Transverse colon (tissue), 4 donors: Measurements from ENCODE around the gene DDTL. TPM values are rescaled to one million over a fixed set of nuclear protein-coding genes. Genes with fewer than 3 reads are reported as not detected.
"Not testable (repeated sequence)": the region's sequence is repeated elsewhere in the genome, so short reads cannot be mapped to it uniquely, and the experiment has no call there.

Experiments
- DNase-seq: peaks from one replicate; pipeline ENCODE4 v3.0.0-alpha.2; 2019
- H3K27ac ChIP-seq, 4 donors: fragments of 200-600 bp; sonication (generic); 2 replicates each; pipeline ENCODE4 v1.5.1; 2016 to 2018; ENCODE audit warnings: inconsistent platforms in 4 of 4
- H3K27me3 ChIP-seq: fragments of 200-600 bp; sonication (generic); 2 replicates; pipeline ENCODE4 v1.5.1; 2017; ENCODE audit warnings: inconsistent platforms
- H3K36me3 ChIP-seq, 4 donors: fragments of 200-600 bp; sonication (generic); 2 replicates each; pipeline ENCODE4 v1.5.1; 2017 to 2019; ENCODE audit warnings: inconsistent platforms in 4 of 4
- H3K4me1 ChIP-seq, 4 donors: fragments of 200-600 bp; sonication (generic); 2 replicates each; pipeline ENCODE4 v1.5.1; 2017 to 2020; ENCODE audit warnings: inconsistent platforms in 4 of 4
- H3K4me3 ChIP-seq, 4 donors: fragments of 200-600 bp; sonication (generic); 1 replicate in 1 of 4; 2 replicates in 3 of 4; pipeline versions ENCODE4 v1.5.1 to v1.6.1; 2017 to 2019; ENCODE audit warnings: inconsistent platforms in 4 of 4
- H3K9me3 ChIP-seq, 2 donors: fragments of 200-600 bp; sonication (generic); 2 replicates each; pipeline ENCODE4 v1.5.1; 2017 to 2019; ENCODE audit warnings: inconsistent platforms in 2 of 2
- CTCF ChIP-seq, 5 experiments: fragments of 200-600 bp in 3 of 5; fragments of 450-650 bp in 2 of 5; sonication (generic) in 3 of 5; IDR thresholded peaks; 1 replicate in 2 of 5; 2 replicates in 3 of 5; pipeline ENCODE4 v1.5.1; 2016 to 2017; ENCODE audit warnings: antibody characterized with exemption in 5 of 5, inconsistent platforms in 3 of 5, mild to moderate bottlenecking in 2 of 5, moderate library complexity in 1 of 5
- EP300 ChIP-seq: sonication (generic); formaldehyde crosslinking; IDR thresholded peaks from one replicate; pipeline ENCODE4 v1.6.1; 2017; ENCODE audit warnings: antibody characterized with exemption, low read depth
- POLR2A ChIP-seq: fragments of 450-650 bp; IDR thresholded peaks from one replicate; pipeline ENCODE4 v1.6.1; 2016; ENCODE audit warnings: antibody characterized with exemption, mild to moderate bottlenecking, moderate library complexity
- POLR2AphosphoS5 ChIP-seq, 3 donors: sonication (generic); formaldehyde crosslinking; IDR thresholded peaks; one replicate each; pipeline ENCODE4 v1.6.1; 2016; ENCODE audit warnings: antibody characterized with exemption in 3 of 3
- WGBS, 2 donors: methylation state at CpG; one replicate each; pipeline ENCODE4 v1.1.5; 2018; ENCODE audit warnings: low coverage in 1 of 2; 5-methylcytosine and 5-hydroxymethylcytosine counted together
- in situ Hi-C, 4 donors: fragments of 200-750 bp; cut with MboI; loops; one replicate each; pipeline versions ENCODE4 v1.15.0 to v1.15.1; 2017; ENCODE audit warnings: low sequenced_read_pairs in 3 of 4, low pct_ligation_motif_present in 1 of 4, low pct_unique_long_range_greater_than_20kb in 1 of 4
- intact Hi-C: fragments of 100-400 bp; cut with DNase I; formaldehyde crosslinking; loops from one replicate; pipeline ENCODE4 v1.15.1; 2023; ENCODE audit warnings: low total_unique reads
- total RNA-seq, 4 donors: library from RNA; depleted of rRNA; stranded (reverse); fragments of >200 nt; gene quantifications; one replicate each; pipeline ENCODE4 v1.1.0, GENCODE V29; 2016

The DDTL gene
- total RNA-seq, 4 donors from 2014 or later = 1.5 to 1.8 TPM; not detected in 2

- 60 to 79% methylated on average over 3 of the region's 3 CpGs for WGBS, 2 donors
- no peak for DNase-seq
- Histone ChIP-seq H3K27me3 (no peaks in the 10 kb centered on the region), H3K9me3 (no peaks in the 10 kb centered on the region), H3K4me1 (no peaks in the 10 kb centered on the region), H3K27ac (no peak overlapping the region), H3K4me3 (no peak overlapping the region), H3K36me3 (no peaks in the 10 kb centered on the region)
- intact Hi-C loops = no loop called here
- in situ Hi-C loops = no loop called here
- TF ChIP-seq POLR2AphosphoS5 (IDR thresholded peaks at IDR 0.05) = no peak
- no peak for TF ChIP-seq POLR2A
- TF ChIP-seq CTCF (IDR thresholded peaks at IDR 0.05) = no peak
- TF ChIP-seq EP300 = no peak
Observed at GRCh38 chr22:23997092-23997491, 30.4 kb downstream of the DDTL start.

GRCh38 chr22:23999779-24000178 lies 33.1 kb downstream of the DDTL start:
- H3K36me3 ChIP-seq, H3K4me3 ChIP-seq, H3K4me1 ChIP-seq, intact Hi-C loops, DNase-seq, H3K9me3 ChIP-seq, H3K27ac ChIP-seq, H3K27me3 ChIP-seq, in situ Hi-C loops: not testable (repeated sequence)
- 40 to 81% methylated on average over 1 to 7 of the region's 7 CpGs for WGBS, 2 donors

- DNase-seq = no peak
- Histone ChIP-seq H3K9me3 (no peaks in the 10 kb centered on the region), H3K4me3 (no peak overlapping the region), H3K4me1 (no peaks in the 10 kb centered on the region), H3K27ac (no peak overlapping the region), H3K36me3 (no peaks in the 10 kb centered on the region), H3K27me3 (no peaks in the 10 kb centered on the region)
- 86% methylated on average over 9 of the region's 9 CpGs; no CpG with 5 or more reads in 1 of the 2 donors for WGBS, 2 donors
- in situ Hi-C loops (no loop called here), intact Hi-C loops (no loop called here)
- no peak for TF ChIP-seq POLR2AphosphoS5 (IDR thresholded peaks at IDR 0.05)
- TF ChIP-seq POLR2A = no peak
- TF ChIP-seq CTCF (IDR thresholded peaks at IDR 0.05) = no peak
- TF ChIP-seq EP300 = no peak
Observed at GRCh38 chr22:24001314-24001713, 34.6 kb downstream of the DDTL start.

GRCh38 chr22:24002272-24002671 lies 35.6 kb downstream of the DDTL start:
- Histone ChIP-seq H3K4me3 (no peak overlapping the region), H3K27ac (no peak overlapping the region), H3K36me3 (no peaks in the 10 kb centered on the region), H3K4me1 (no peaks in the 10 kb centered on the region), H3K27me3 (no peaks in the 10 kb centered on the region), H3K9me3 (no peaks in the 10 kb centered on the region)
- in situ Hi-C loops (no loop called here), intact Hi-C loops (no loop called here)
- 86% methylated on average over 10 of the region's 10 CpGs; no CpG with 5 or more reads in 1 of the 2 donors for WGBS, 2 donors
- TF ChIP-seq EP300 = no peak
- no peak for TF ChIP-seq POLR2AphosphoS5 (IDR thresholded peaks at IDR 0.05)
- TF ChIP-seq CTCF (IDR thresholded peaks at IDR 0.05) = no peak
- no peak for TF ChIP-seq POLR2A
- DNase-seq = no peak

GRCh38 chr22:24002851-24003250 lies 36.2 kb downstream of the DDTL start:
- WGBS, 2 donors = 57 to 58% methylated on average over 2 to 5 of the region's 5 CpGs
- in situ Hi-C loops = no loop called here
- intact Hi-C loops = no loop called here

More at GRCh38 chr22:24002851-24003250, 36.2 kb downstream of the DDTL start:
- Histone ChIP-seq H3K9me3 (no peaks in the 10 kb centered on the region), H3K4me1 (no peaks in the 10 kb centered on the region), H3K36me3 (no peaks in the 10 kb centered on the region), H3K4me3 (no peak overlapping the region), H3K27ac (no peak overlapping the region), H3K27me3 (no peaks in the 10 kb centered on the region)
- TF ChIP-seq POLR2AphosphoS5 (IDR thresholded peaks at IDR 0.05) = no peak
- no peak for TF ChIP-seq CTCF (IDR thresholded peaks at IDR 0.05)
- TF ChIP-seq EP300 = no peak
- TF ChIP-seq POLR2A = no peak
- DNase-seq = no peak
